ENCODE data around the gene AP1G2.

DNA sequence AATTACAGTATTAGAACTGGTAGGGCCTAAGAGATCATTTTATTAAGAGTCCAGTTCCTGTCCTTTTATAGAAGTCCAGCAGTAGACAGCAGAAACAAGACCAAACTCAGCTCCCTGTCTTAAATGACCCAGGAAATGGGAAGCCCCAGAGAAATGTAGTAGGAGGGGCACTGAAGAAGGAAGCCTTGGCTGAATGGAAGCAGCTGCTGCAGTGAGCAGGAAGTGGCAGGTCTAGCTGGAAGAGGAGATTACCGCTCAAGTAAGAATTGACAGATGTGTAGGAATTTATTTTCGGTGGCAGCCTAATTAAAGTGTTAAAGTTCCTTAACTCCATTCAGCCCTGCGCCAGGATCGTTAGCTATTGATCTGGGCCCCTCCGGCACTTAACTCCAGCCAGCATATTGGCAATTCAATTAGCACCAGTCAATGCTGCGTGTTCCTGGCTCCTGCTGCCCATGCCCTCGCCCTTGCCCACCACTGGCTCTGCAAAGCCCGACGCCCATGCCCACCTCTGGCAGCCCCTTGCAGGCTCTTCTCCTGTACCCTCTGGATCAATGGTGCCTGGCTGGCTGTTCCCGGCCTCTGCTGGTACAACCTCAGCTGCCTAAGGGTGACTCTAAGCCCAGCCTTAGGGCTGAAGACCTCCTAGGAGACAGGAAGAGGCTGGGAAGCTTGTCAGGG is 37.1 kb downstream of the AP1G2 start:
- TF ChIP-seq, protein P1, sequence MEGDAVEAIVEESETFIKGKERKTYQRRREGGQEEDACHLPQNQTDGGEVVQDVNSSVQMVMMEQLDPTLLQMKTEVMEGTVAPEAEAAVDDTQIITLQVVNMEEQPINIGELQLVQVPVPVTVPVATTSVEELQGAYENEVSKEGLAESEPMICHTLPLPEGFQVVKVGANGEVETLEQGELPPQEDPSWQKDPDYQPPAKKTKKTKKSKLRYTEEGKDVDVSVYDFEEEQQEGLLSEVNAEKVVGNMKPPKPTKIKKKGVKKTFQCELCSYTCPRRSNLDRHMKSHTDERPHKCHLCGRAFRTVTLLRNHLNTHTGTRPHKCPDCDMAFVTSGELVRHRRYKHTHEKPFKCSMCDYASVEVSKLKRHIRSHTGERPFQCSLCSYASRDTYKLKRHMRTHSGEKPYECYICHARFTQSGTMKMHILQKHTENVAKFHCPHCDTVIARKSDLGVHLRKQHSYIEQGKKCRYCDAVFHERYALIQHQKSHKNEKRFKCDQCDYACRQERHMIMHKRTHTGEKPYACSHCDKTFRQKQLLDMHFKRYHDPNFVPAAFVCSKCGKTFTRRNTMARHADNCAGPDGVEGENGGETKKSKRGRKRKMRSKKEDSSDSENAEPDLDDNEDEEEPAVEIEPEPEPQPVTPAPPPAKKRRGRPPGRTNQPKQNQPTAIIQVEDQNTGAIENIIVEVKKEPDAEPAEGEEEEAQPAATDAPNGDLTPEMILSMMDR (conservative IDR thresholded peaks at IDR 0.05; ENCODE audit: low read depth, low read length): no peak
- no peak for TF ChIP-seq EZH2 (IDR thresholded peaks at IDR 0.05; ENCODE audit: low read length, unreplicated experiment)

All from PC-3 (cell line).